ENCODE data around the gene SS18L1. TPM values are rescaled to one million over a fixed set of nuclear protein-coding genes. Genes with fewer than 3 reads are reported as not detected.

The SS18L1 gene
- total RNA-seq, result 10 to 100 TPM in 2 of 9 donors, 1 to 10 TPM in 7; 6.5 to 12.4 (median 8.6) TPM
- polyA plus RNA-seq, result 1 to 10 TPM; 7.8 to 7.9 TPM
- long read RNA-seq, donor 1, partial matches to known transcripts, result 2 of 3 reads
- long read RNA-seq, donor 1, other reads (novel, unspliced or antisense), result 1 of 3 reads
- long read RNA-seq, donor 2, full-length matches to known transcripts, result 3 of 6 reads
- long read RNA-seq, donor 2, partial matches to known transcripts, result 1 of 6 reads
- long read RNA-seq, donor 2, other reads (novel, unspliced or antisense), result 2 of 6 reads
- long read RNA-seq, donor 3, partial matches to known transcripts, result 1 of 4 reads
- long read RNA-seq, donor 3, other reads (novel, unspliced or antisense), result 3 of 4 reads

GRCh38 chr20:62143081-62143956 is at the start of gene SS18L1, which contains the start of gene PSMA7:
Gene SS18L1 (plus strand): TSS chr20:62143769. CDS start chr20:62143821, 52 bp downstream.
Gene PSMA7 (minus strand): TSS chr20:62143394. CDS start chr20:62143303, 91 bp downstream.
- Histone ChIP-seq H3K4me3 (peak within 1 kb of the TSS; percentile 75 to 100 (median 88)), H3K27me3 (no peaks in the 10 kb centered on the region), H3K4me1 (peaks cover 6 to 41% (median 30%) of the 10 kb centered on the region in 12 donors), H3K27ac (peak within 1 kb of the TSS; percentile 89 to 100 (median 98)), H3K36me3 (peaks cover 0 to 28% (median 24%) of the 10 kb centered on the region in 9 donors), H3K9me3 (no peaks in the 10 kb centered on the region)
- ATAC-seq (peak; percentile 76 to 94 (median 92)), DNase-seq (peak; percentile 87 to 94 (median 91))
- intact Hi-C loops (cut with DNase I), result loop anchor here in 6 of 10 donors (1.0 to 10.0 kb wide), 10 partner anchors 21 to 244 kb away; partner anchors contain the start of genes TAF4 (in 4 of the 6), RPS21 (in 2 of the 6), LSM14B (in 1 of the 6) and OSBPL2 (in 1 of the 6)
- WGBS, 4 donors, result 0 to 1% (median 1%) methylated on average over 35 to 148 of the region's 148 CpGs
- peak; percentile 87 to 96 for TF ChIP-seq POLR2A (IDR thresholded peaks at IDR 0.05)
- no peak for TF ChIP-seq CTCF (IDR thresholded peaks at IDR 0.05)

- Histone ChIP-seq H3K4me1 (no peaks in the 10 kb centered on the region), H3K9me3 (peaks cover 0 to 19% (median 9%) of the 10 kb centered on the region in 12 donors), H3K36me3 (no peaks in the 10 kb centered on the region), H3K27ac (no peak overlapping the region), H3K27me3 (peaks cover 0 to under 1% (median 0%) of the 10 kb centered on the region in 9 donors), H3K4me3 (no peak overlapping the region)
- TF ChIP-seq CTCF (IDR thresholded peaks at IDR 0.05) (no peak), POLR2A (IDR thresholded peaks at IDR 0.05) (no peak)
- DNase-seq, result no peak
- WGBS, 4 donors, result 81 to 91% (median 86%) methylated on average over 23 to 30 of the region's 30 CpGs
- ATAC-seq, result no peak
- intact Hi-C loops (cut with DNase I), result no loop called here
Observed at GRCh38 chr20:62096421-62097380, 46.9 kb upstream of the SS18L1 start.

GRCh38 chr20:62097881-62098407 is 45.6 kb upstream of the SS18L1 start:
- intact Hi-C loops (cut with DNase I), result no loop called here
- peaks cover 0 to 24% (median 9%) of the 10 kb centered on the region in 12 donors for H3K9me3 ChIP-seq
- no peak overlapping the region for H3K27ac ChIP-seq
- H3K4me1 ChIP-seq, result no peaks in the 10 kb centered on the region
- H3K27me3 ChIP-seq, result no peaks in the 10 kb centered on the region
- DNase-seq, result no peak
- no peaks in the 10 kb centered on the region for H3K36me3 ChIP-seq
- no peak overlapping the region for H3K4me3 ChIP-seq
- TF ChIP-seq CTCF (IDR thresholded peaks at IDR 0.05) (no peak), POLR2A (IDR thresholded peaks at IDR 0.05) (no peak)
- no peak for ATAC-seq
- 75 to 80% (median 77%) methylated on average over 12 to 16 of the region's 16 CpGs for WGBS, 4 donors
